B cell (primary cell): ENCODE measurements around the gene MEPCE. TPM values are rescaled to one million over a fixed set of nuclear protein-coding genes. Genes with fewer than 3 reads are reported as not detected.

Experiments
- ATAC-seq: fragments of 200-7000 bp; cut with Tn5 transposase; one replicate; pipeline ENCODE4 v1.10.0; 2021; ENCODE audit warnings: low read depth, mild to moderate bottlenecking, moderate number of reproducible peaks, moderate library complexity
- CTCF ChIA-PET: fragments of 350-600 bp; sonication (Branson Sonifier 250); formaldehyde crosslinking; loops from one replicate; lab custom pipeline; 2021; ENCODE audit warnings: antibody characterized with exemption, inconsistent platforms; lab: Charles Lee
- POLR2A ChIA-PET: fragments of 350-600 bp; sonication (Branson Sonifier 250); formaldehyde crosslinking; loops from one replicate; lab custom pipeline; 2021; ENCODE audit warnings: antibody characterized with exemption; lab: Charles Lee
- DNase-seq: peaks from one replicate; pipeline ENCODE4 v3.0.0; 2013
- H2AFZ ChIP-seq: 2 replicates; pipeline ENCODE4 v1.6.1; 2012; ENCODE audit warnings: mild to moderate bottlenecking, low read depth, low read length; ENCODE audit not compliant: insufficient read depth, poor library complexity, severe bottlenecking
- H3K27ac ChIP-seq, 2 donors: 1 replicate in 1 of 2; 2 replicates in 1 of 2; pipeline ENCODE4 v1.5.1; 2012 to 2013; ENCODE audit warnings: low read length in 2 of 2, mild to moderate bottlenecking in 2 of 2, moderate library complexity in 1 of 2
- H3K27me3 ChIP-seq, 4 experiments: fragments of 200-600 bp in 1 of 4; sonication (generic) in 1 of 4; replicated peaks in 1 of 4; 1 replicate in 2 of 4; 2 replicates in 2 of 4; pipeline versions ENCODE4 v1.6.1 to v1.7.0; 2013 to 2016; ENCODE audit warnings: low read length in 3 of 4, mild to moderate bottlenecking in 2 of 4, mixed read lengths in 1 of 4, moderate library complexity in 1 of 4; ENCODE audit not compliant: insufficient read depth in 4 of 4, control insufficient read depth in 3 of 4; ENCODE audit errors: control extremely low read depth in 1 of 4
- H3K36me3 ChIP-seq, 2 experiments: replicated peaks in 1 of 2; 1 replicate in 1 of 2; 2 replicates in 1 of 2; pipeline versions ENCODE4 v1.6.1 to v1.7.1; 2013; ENCODE audit warnings: low read length in 1 of 2; ENCODE audit not compliant: insufficient read depth in 2 of 2, control insufficient read depth in 1 of 2; ENCODE audit errors: control extremely low read depth in 1 of 2, extremely low read depth in 1 of 2
- H3K4me1 ChIP-seq, 2 donors: fragments of 200-600 bp in 1 of 2; sonication (generic) in 1 of 2; 1 replicate in 1 of 2; 2 replicates in 1 of 2; pipeline versions ENCODE4 v1.5.1 to v1.6.1; 2013 to 2017; ENCODE audit warnings: low read length in 2 of 2; ENCODE audit not compliant: control insufficient read depth in 2 of 2, insufficient read depth in 2 of 2
- H3K4me2 ChIP-seq: replicated peaks from 2 replicates; pipeline ENCODE3; 2012; ENCODE audit warnings: mild to moderate bottlenecking, low read depth, low read length; ENCODE audit not compliant: poor library complexity, severe bottlenecking
- H3K4me3 ChIP-seq, 5 experiments: fragments of 200-600 bp in 1 of 5; sonication (generic) in 1 of 5; 1 replicate in 3 of 5; 2 replicates in 2 of 5; pipeline versions ENCODE4 v1.5.1 to v1.7.0; 2011 to 2016; ENCODE audit warnings: low read length in 4 of 5, mild to moderate bottlenecking in 4 of 5, low read depth in 2 of 5, control low read depth in 1 of 5, moderate library complexity in 1 of 5; ENCODE audit not compliant: insufficient read depth in 1 of 5; ENCODE audit errors: control extremely low read depth in 1 of 5, extremely low read depth in 1 of 5
- H3K79me2 ChIP-seq: fragments of 200-600 bp; sonication (generic); one replicate; pipeline ENCODE4 v1.6.0; 2016; ENCODE audit warnings: low read length; ENCODE audit not compliant: control insufficient read depth, insufficient read depth
- H3K9ac ChIP-seq: fragments of 200-600 bp; sonication (generic); 2 replicates; pipeline ENCODE4 v1.6.1; 2017; ENCODE audit warnings: mild to moderate bottlenecking, low read length, moderate library complexity
- H3K9me3 ChIP-seq, 3 donors: one replicate each; pipeline versions ENCODE4 v1.6.1 to v1.7.1; 2013; ENCODE audit warnings: low read length in 2 of 3; ENCODE audit not compliant: control insufficient read depth in 2 of 3, insufficient read depth in 1 of 3; ENCODE audit errors: control extremely low read depth in 1 of 3
- H4K20me1 ChIP-seq: 2 replicates; pipeline ENCODE4 v1.6.0; 2012; ENCODE audit warnings: mild to moderate bottlenecking, low read length; ENCODE audit not compliant: insufficient read depth, control insufficient read depth, poor library complexity, severe bottlenecking
- H3K27ac Mint-ChIP-seq: one replicate; pipeline ENCODE4 v1.8.0; 2021; ENCODE audit warnings: mixed read lengths
- H3K27me3 Mint-ChIP-seq: one replicate; pipeline ENCODE4 v1.8.0; 2021; ENCODE audit warnings: mixed read lengths
- H3K4me1 Mint-ChIP-seq: one replicate; pipeline ENCODE4 v1.8.0; 2021; ENCODE audit warnings: mixed read lengths
- H3K4me3 Mint-ChIP-seq: one replicate; pipeline ENCODE4 v1.8.0; 2021; ENCODE audit warnings: mixed read lengths
- H3K9me3 Mint-ChIP-seq: one replicate; pipeline ENCODE4 v1.8.0; 2022; ENCODE audit warnings: mixed read lengths; ENCODE audit not compliant: insufficient read depth
- CTCF ChIP-seq: fragments of 200-600 bp; IDR thresholded peaks from one replicate; pipeline ENCODE4 v1.8.0; 2022; ENCODE audit warnings: antibody characterized with exemption, mild to moderate bottlenecking
- EZH2 ChIP-seq: IDR thresholded peaks from 2 replicates; pipeline ENCODE4 v1.6.1; 2012; ENCODE audit warnings: borderline replicate concordance, low read depth, mild to moderate bottlenecking, moderate library complexity, low read length; ENCODE audit not compliant: insufficient read depth, poor library complexity, severe bottlenecking
- WGBS: methylation state at CpG from one replicate; pipeline ENCODE4 v1.1.5; 2013; ENCODE audit warnings: missing lambda C conversion rate; ENCODE audit not compliant: insufficient coverage; 5-methylcytosine and 5-hydroxymethylcytosine counted together
- intact Hi-C: fragments of 100-400 bp; cut with micrococcal nuclease; formaldehyde crosslinking; loops from one replicate; pipeline ENCODE4 v1.10.0; 2022
- polyA plus RNA-seq: library from polyadenylated mRNA; depleted of rRNA; stranded (reverse); fragments of >200 nt; gene quantifications from 2 replicates; pipeline ENCODE4 v1.2.3, GENCODE V29; 2012
- total RNA-seq, 2 donors: library from RNA; stranded (reverse); fragments of 120-200 nt in 1 of 2; gene quantifications; 1 replicate in 1 of 2; 2 replicates in 1 of 2; pipeline versions ENCODE4 v1.2.3 to v1.2.4, GENCODE V29; 2013 to 2022

The MEPCE gene
- total and polyA plus RNA-seq, 2 donors (not counting 1 experiment from before 2014, with no cell fraction given), result 54.5 to 90.6 TPM

GRCh38 chr7:100387695-100388094 is 41.9 kb upstream of the MEPCE start:
- H3K4me1 ChIP-seq, result peaks cover 0 to 4% of the 10 kb centered on the region in 2 donors
- CTCF ChIA-PET, result interaction anchor here (2.2 kb wide), 1 partner anchor 20 kb away, joined by 12 read pairs; no protein-coding TSS in a partner anchor
- no peak for DNase-seq
- H3K9ac ChIP-seq, result no peak overlapping the region
- intact Hi-C loops, result no loop called here
- no peaks in the 10 kb centered on the region for H3K9me3 ChIP-seq
- H4K20me1 ChIP-seq, result no peaks in the 10 kb centered on the region
- H3K4me1 Mint-ChIP-seq, result peaks cover 18% of the 10 kb centered on the region
- no peak for ATAC-seq
- no peak for TF ChIP-seq CTCF
- no peak for TF ChIP-seq EZH2
- no peaks in the 10 kb centered on the region for H3K9me3 Mint-ChIP-seq
- no peak overlapping the region for H3K4me2 ChIP-seq
- POLR2A ChIA-PET, result no interaction called here
- H3K36me3 ChIP-seq, result no peaks in the 10 kb centered on the region
- no CpG with 5 or more reads among the region's 2 CpGs for whole genome bisulfite sequencing
- H3K4me3 ChIP-seq, result no peak overlapping the region
- H3K27me3 ChIP-seq, result no peaks in the 10 kb centered on the region
- H2AFZ ChIP-seq, result no peak overlapping the region
- H3K79me2 ChIP-seq, result no peaks in the 10 kb centered on the region
- H3K27ac ChIP-seq, result no peak overlapping the region
- no peak overlapping the region for H3K4me3 Mint-ChIP-seq
- no peaks in the 10 kb centered on the region for H3K27me3 Mint-ChIP-seq
- H3K27ac Mint-ChIP-seq, result no peak overlapping the region

GRCh38 chr7:100389437-100390088 is 40.1 kb upstream of the MEPCE start:
- intact Hi-C loops, result no loop called here
- no peak for TF ChIP-seq CTCF
- TF ChIP-seq EZH2, result no peak
- 81% methylated on average over 7 of the region's 9 CpGs for WGBS
- Mint-ChIP-seq H3K4me1 (peaks cover 26% of the 10 kb centered on the region), H3K27ac (no peak overlapping the region), H3K27me3 (no peaks in the 10 kb centered on the region), H3K4me3 (no peak overlapping the region), H3K9me3 (no peaks in the 10 kb centered on the region)
- H3K4me3 ChIP-seq, result no peak overlapping the region
- peaks cover 0 to 4% (median 0%) of the 10 kb centered on the region in 3 donors for H3K9me3 ChIP-seq
- peaks cover 15 to 16% of the 10 kb centered on the region in 2 donors for H3K4me1 ChIP-seq
- H2AFZ ChIP-seq, result no peak overlapping the region
- ChIA-PET POLR2A (no interaction called here), CTCF (interaction anchor here (2.2 kb wide), 1 partner anchor 18 kb away, joined by 12 read pairs; no protein-coding TSS in a partner anchor)
- no peak overlapping the region for H3K9ac ChIP-seq
- H3K4me2 ChIP-seq, result no peak overlapping the region
- H3K27me3 ChIP-seq, result no peaks in the 10 kb centered on the region
- no peaks in the 10 kb centered on the region for H3K79me2 ChIP-seq
- H3K36me3 ChIP-seq, result no peaks in the 10 kb centered on the region
- no peaks in the 10 kb centered on the region for H4K20me1 ChIP-seq
- no peak for ATAC-seq
- no peak overlapping the region for H3K27ac ChIP-seq
- no peak for DNase-seq
